ENCODE measurements around the gene SMIM31. TPM values are rescaled to one million over a fixed set of nuclear protein-coding genes. Genes with fewer than 3 reads are reported as not detected.

The SMIM31 gene
- polyA plus RNA-seq, 1 donor (not counting 4 experiments of a cell fraction or from before 2014, with no cell fraction given): not detected

DNA sequence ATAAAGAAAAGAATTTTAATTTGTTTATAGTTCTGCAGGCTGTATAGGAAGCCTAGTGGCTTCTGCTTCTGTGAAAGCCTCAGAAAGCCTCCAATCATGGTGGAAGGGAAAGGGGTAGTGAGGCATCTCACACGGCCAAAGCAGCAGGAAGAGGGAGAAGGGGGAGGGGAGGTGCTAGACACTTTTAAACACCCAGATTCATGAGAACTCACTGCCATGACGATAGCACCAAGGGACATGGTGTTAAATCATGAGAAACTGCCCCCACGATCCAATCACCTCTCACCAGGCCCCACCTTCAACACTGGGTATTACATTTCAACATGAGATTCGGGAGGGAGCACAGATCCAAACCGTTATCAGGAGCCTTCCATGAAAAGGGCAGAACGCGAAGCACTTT lies 18.1 kb downstream of the SMIM31 start:
- dilution Hi-C loops (cut with MboI; ENCODE audit: extremely low pct_ligation_motif_present, low sequenced_read_pairs): no loop called here
- Histone ChIP-seq H3K9ac (ENCODE audit: control insufficient read depth, extremely low read depth, insufficient read depth, low read length) (no peak overlapping the region), H3K4me1 (ENCODE audit: control insufficient read depth, extremely low read depth, insufficient read depth, low read length) (no peaks in the 10 kb centered on the region)

DNA sequence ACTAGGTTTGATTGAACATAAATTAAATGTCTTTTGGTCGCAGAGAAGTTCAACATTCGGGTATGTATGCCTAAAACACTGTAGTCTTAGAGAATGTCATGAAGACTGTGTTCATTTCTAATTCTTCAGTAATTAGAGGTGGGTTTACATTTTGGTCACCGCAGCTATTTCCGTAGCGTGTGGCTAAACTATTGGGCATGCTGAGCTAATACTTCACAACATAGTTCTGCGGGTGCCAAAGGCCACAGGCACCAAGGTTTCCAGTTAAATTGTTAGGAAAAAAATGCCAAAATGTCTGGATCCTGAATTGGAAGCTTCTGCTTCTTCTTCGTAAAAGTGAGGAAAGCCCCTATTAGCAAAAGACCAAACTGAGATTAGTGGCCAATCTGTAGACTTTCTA lies 25.1 kb downstream of the SMIM31 start:
- TF ChIP-seq, protein P1, sequence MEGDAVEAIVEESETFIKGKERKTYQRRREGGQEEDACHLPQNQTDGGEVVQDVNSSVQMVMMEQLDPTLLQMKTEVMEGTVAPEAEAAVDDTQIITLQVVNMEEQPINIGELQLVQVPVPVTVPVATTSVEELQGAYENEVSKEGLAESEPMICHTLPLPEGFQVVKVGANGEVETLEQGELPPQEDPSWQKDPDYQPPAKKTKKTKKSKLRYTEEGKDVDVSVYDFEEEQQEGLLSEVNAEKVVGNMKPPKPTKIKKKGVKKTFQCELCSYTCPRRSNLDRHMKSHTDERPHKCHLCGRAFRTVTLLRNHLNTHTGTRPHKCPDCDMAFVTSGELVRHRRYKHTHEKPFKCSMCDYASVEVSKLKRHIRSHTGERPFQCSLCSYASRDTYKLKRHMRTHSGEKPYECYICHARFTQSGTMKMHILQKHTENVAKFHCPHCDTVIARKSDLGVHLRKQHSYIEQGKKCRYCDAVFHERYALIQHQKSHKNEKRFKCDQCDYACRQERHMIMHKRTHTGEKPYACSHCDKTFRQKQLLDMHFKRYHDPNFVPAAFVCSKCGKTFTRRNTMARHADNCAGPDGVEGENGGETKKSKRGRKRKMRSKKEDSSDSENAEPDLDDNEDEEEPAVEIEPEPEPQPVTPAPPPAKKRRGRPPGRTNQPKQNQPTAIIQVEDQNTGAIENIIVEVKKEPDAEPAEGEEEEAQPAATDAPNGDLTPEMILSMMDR (optimal IDR thresholded peaks at IDR 0.05 in 1 of 3, IDR thresholded peaks at IDR 0.05 in 1 of 3, conservative IDR thresholded peaks at IDR 0.05 in 1 of 3; ENCODE audit: extremely low read depth in 1 of 3, insufficient read depth in 2 of 3, low read length in 3 of 3): no peak
- no peak for TF ChIP-seq EZH2 (IDR thresholded peaks at IDR 0.05; ENCODE audit: low read length)
- H3K9me3 ChIP-seq (ENCODE audit: control insufficient read depth, low read depth, low read length): no peaks in the 10 kb centered on the region
- H3K27ac ChIP-seq (ENCODE audit: control insufficient read depth, insufficient read depth, low read length): no peak overlapping the region
- no peak for FAIRE-seq
- H4K20me1 ChIP-seq (ENCODE audit: control insufficient read depth, extremely low read depth, insufficient read depth, low read length): no peaks in the 10 kb centered on the region
- dilution Hi-C loops (cut with MboI; ENCODE audit: extremely low pct_ligation_motif_present, low sequenced_read_pairs): no loop called here
- no peaks in the 10 kb centered on the region for H3K79me2 ChIP-seq (ENCODE audit: control insufficient read depth, insufficient read depth, low read length)
- no peak overlapping the region for H3K9ac ChIP-seq (ENCODE audit: control insufficient read depth, extremely low read depth, insufficient read depth, low read length)
- H3K36me3 ChIP-seq (ENCODE audit: control insufficient read depth in 2 of 2, extremely low read depth in 1 of 2, insufficient read depth in 2 of 2, low read length in 2 of 2): no peaks in the 10 kb centered on the region
- no peak for DNase-seq (ENCODE audit: low read depth, low spot score)
- no peak overlapping the region for H3K4me2 ChIP-seq (ENCODE audit: control insufficient read depth, extremely low read depth, insufficient read depth, low read depth, low read length)
- no peaks in the 10 kb centered on the region for H3K27me3 ChIP-seq (ENCODE audit: control insufficient read depth, extremely low read depth, insufficient read depth, low read length)
- no peaks in the 10 kb centered on the region for H3K4me1 ChIP-seq (ENCODE audit: control insufficient read depth, extremely low read depth, insufficient read depth, low read length)
- no peak overlapping the region for H3K4me3 ChIP-seq (ENCODE audit: control insufficient read depth in 2 of 3, extremely low read depth in 1 of 3, insufficient read depth in 2 of 3, low read depth in 1 of 3, low read length in 3 of 3)
- no peaks in the 10 kb centered on the region for H3K9me1 ChIP-seq (ENCODE audit: control insufficient read depth, extremely low read depth, insufficient read depth, low read length)
- H2AFZ ChIP-seq (ENCODE audit: control insufficient read depth, low read length): no peak overlapping the region

More for the DNA sequence above, 18.1 kb downstream of the SMIM31 start:
- no peaks in the 10 kb centered on the region for H3K9me1 ChIP-seq (ENCODE audit: control insufficient read depth, extremely low read depth, insufficient read depth, low read length)
- H4K20me1 ChIP-seq (ENCODE audit: control insufficient read depth, extremely low read depth, insufficient read depth, low read length): no peaks in the 10 kb centered on the region
- TF ChIP-seq, protein P1 (optimal IDR thresholded peaks at IDR 0.05 in 1 of 3, IDR thresholded peaks at IDR 0.05 in 1 of 3, conservative IDR thresholded peaks at IDR 0.05 in 1 of 3; ENCODE audit: extremely low read depth in 1 of 3, insufficient read depth in 2 of 3, low read length in 3 of 3): no peak
- TF ChIP-seq EZH2 (IDR thresholded peaks at IDR 0.05; ENCODE audit: low read length): no peak
- DNase-seq (ENCODE audit: low read depth, low spot score) (no peak), FAIRE-seq (no peak)
- no peak overlapping the region for H2AFZ ChIP-seq (ENCODE audit: control insufficient read depth, low read length)
- H3K4me2 ChIP-seq (ENCODE audit: control insufficient read depth, extremely low read depth, insufficient read depth, low read depth, low read length): no peak overlapping the region
- no peaks in the 10 kb centered on the region for H3K36me3 ChIP-seq (ENCODE audit: control insufficient read depth in 2 of 2, extremely low read depth in 1 of 2, insufficient read depth in 2 of 2, low read length in 2 of 2)
- no peak overlapping the region for H3K27ac ChIP-seq (ENCODE audit: control insufficient read depth, insufficient read depth, low read length)
- no peak overlapping the region for H3K4me3 ChIP-seq (ENCODE audit: control insufficient read depth in 2 of 3, extremely low read depth in 1 of 3, insufficient read depth in 2 of 3, low read depth in 1 of 3, low read length in 3 of 3)
- H3K79me2 ChIP-seq (ENCODE audit: control insufficient read depth, insufficient read depth, low read length): no peaks in the 10 kb centered on the region
- H3K27me3 ChIP-seq (ENCODE audit: control insufficient read depth, extremely low read depth, insufficient read depth, low read length): no peaks in the 10 kb centered on the region
- H3K9me3 ChIP-seq (ENCODE audit: control insufficient read depth, low read depth, low read length): no peaks in the 10 kb centered on the region

Measured in keratinocyte (primary cell).